ENCODE results near the gene IL4R.

IL4R gene

GRCh38 chr16:27321013-27321915 is 7.5 kb downstream of the IL4R start:
- no peak for TF ChIP-seq CTCF (IDR thresholded peaks at IDR 0.05; ENCODE audit: extremely low read depth, missing control alignments)
- DNase-seq (ENCODE audit: low spot score), result no peak

GRCh38 chr16:27322858-27323780 is 9.3 kb downstream of the IL4R start:
- no peak for DNase-seq (ENCODE audit: low spot score)
- TF ChIP-seq CTCF (IDR thresholded peaks at IDR 0.05; ENCODE audit: extremely low read depth, missing control alignments), result no peak

DNA sequence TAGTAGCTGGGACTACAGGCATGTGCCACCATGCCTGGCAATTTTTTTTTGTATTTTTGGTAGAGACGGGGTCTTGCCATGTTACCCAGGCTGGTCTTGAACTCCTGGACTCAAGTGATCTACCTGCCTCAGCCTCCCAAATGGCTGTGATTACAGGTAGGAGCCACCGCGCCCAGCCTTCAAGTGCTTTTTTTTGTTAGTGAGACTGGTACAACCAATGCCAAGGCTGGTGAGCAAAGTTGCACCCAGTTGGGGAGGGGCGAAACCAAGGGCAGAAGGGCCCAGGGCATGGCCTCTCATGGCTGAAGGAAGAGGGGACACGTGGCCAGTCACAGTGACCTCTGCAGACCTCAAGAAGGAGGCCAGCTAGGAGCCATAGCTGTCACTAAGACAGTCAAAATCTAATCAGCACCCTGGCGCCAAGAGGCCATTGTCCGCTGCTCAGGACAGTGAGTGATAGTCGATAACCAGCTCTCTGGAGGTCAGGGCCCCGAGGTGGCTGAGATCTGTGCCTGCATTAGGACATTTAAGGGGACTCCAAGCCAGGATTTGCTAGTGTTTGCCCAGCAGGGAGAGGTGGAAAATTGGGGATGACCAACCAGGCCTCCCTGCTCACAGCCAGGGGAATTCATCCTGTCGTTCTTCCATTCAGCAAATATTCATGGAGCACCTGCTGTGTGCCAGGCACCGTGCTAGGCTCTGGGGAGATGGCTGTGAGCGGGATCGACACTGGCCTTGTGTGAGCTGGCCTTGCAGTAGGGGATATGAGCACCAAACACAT is 10.2 kb downstream of the IL4R start:
- TF ChIP-seq CTCF (IDR thresholded peaks at IDR 0.05; ENCODE audit: extremely low read depth, missing control alignments), result no peak
- no peak for DNase-seq (ENCODE audit: low spot score)

- TF ChIP-seq CTCF (IDR thresholded peaks at IDR 0.05; ENCODE audit: extremely low read depth, missing control alignments), result no peak
- no peak for DNase-seq (ENCODE audit: low spot score)
These were observed 11.1 kb downstream of the IL4R start for GRCh38 chr16:27324851-27325301.

DNA sequence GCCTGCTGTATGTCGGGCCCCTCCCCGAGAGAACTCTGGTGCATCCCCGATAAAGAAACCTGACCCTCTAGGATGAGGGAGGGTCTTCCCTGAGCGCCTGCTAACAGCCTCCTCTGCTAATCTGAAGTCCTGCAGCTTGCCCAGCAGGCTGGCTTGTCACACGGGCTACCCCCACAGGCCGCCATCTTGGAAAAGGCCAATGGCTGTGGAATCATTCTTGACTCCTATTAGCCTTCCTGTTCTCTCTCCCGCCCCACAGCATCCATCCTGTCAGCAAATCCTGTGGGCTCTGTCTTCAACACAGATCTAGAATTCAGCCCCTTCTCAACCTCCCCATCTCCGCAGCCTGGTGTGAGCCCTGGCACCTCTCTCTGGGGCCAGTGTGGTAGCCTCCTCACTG is 12.0 kb downstream of the IL4R start:
- no peak for DNase-seq (ENCODE audit: low spot score)
- no peak for TF ChIP-seq CTCF (IDR thresholded peaks at IDR 0.05; ENCODE audit: extremely low read depth, missing control alignments)

- DNase-seq (ENCODE audit: low spot score), result no peak
- TF ChIP-seq CTCF (IDR thresholded peaks at IDR 0.05; ENCODE audit: extremely low read depth, missing control alignments), result no peak
These were observed 12.5 kb downstream of the IL4R start for GRCh38 chr16:27326251-27326650.

Data from GM20000 (cell line).